Stimulated activated naive CD8-positive, alpha-beta T cell treated with anti-CD3 and anti-CD28 coated beads, Interleukin-15, Interleukin-2, amounts not matched to agents 100 U/mL and 50 U/mL, for 24 hours (primary cell): ENCODE measurements around the gene IL17F.

Source experiments
- ATAC-seq: fragments of 150-1000 bp; cut with Tn5 transposase; one replicate; pipeline ENCODE4 v1.10.0; 2021
- DNase-seq: peaks from one replicate; pipeline ENCODE4 v3.0.0; 2021

The IL17F gene

DNA sequence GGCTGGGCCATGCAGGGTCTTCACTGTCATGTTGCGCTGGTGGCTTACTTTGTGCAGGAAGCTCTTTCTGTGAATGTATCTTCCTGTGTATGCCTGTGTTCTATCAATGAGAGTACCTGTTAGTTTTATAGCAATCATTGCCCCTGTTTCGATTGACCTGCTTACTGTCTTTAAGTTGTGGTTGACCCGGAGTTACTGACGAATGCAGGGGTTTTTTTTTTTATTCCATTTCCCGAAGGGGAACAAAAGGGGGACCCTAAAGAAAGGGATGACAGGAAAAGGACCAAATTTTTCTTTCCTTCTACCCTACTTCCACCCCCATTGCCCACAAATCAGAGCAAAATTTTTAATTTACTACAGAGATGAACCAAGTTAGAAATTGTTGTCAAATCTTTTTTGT is at the start of gene IL17F:
TSS of gene IL17F (minus strand) at position 101 of the 400 bp plus-strand sequence. CDS start at position 30, 71 bp downstream.
- DNase-seq (no peak), ATAC-seq (no peak)

DNA sequence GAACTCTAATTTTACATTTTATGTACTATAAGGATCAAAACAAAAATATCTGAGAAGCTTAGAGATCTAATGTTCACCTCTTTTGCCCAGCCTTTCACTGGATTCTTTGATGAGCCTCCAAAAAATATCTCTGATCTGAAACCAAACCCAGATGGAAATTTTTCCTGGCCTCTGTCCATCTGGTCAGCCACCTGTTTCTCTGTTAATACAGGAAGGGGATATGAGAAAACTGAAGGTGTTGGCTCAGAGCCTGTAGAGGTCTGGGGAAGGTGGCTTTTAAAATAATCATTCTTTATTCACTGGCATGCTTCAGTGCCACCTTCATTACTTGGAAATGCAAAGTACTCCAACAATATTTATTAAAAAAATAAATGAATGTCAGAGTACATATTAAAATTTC is 48.8 kb upstream of the IL17F start:
- DNase-seq (no peak), ATAC-seq (no peak)

DNA sequence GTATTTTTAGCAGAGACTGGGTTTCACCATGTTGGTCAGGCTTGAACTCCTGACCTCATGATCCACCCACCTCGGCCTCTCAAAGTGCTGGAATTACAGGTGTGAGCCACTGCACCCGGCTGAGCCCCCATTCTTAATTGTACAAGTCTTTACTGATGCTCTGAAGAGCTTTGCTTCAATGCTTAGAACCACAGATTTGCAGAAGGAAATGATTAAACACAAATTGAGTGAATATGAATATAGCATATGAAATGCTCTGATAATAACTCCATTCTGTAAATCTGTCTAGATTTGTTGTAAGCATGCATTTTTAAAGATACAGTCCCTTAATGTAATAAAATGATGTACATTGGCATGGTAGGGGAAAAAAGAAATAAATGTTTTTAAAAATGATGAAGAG is 44.5 kb upstream of the IL17F start:
- DNase-seq (no peak), ATAC-seq (no peak)

DNA sequence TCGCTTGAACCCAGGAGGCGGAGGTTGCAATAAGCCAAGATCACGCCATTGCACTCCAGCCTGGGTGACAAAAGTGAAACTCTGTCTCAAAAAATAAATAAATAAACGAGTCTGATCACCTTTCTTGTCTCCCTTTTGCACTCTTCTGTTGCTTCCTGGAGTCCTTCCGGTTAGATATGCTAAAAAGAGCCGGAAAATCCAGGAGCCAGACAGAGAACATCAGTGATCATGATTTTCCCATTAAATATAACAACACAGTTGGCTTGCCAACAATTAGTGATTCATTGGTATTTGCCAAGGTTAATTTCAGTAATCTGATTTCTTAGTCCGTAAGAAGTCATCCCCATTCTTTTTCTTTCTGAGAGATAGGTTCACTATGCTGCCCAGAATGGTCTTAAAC is 43.9 kb upstream of the IL17F start:
- no peak for DNase-seq
- ATAC-seq, result no peak

DNA sequence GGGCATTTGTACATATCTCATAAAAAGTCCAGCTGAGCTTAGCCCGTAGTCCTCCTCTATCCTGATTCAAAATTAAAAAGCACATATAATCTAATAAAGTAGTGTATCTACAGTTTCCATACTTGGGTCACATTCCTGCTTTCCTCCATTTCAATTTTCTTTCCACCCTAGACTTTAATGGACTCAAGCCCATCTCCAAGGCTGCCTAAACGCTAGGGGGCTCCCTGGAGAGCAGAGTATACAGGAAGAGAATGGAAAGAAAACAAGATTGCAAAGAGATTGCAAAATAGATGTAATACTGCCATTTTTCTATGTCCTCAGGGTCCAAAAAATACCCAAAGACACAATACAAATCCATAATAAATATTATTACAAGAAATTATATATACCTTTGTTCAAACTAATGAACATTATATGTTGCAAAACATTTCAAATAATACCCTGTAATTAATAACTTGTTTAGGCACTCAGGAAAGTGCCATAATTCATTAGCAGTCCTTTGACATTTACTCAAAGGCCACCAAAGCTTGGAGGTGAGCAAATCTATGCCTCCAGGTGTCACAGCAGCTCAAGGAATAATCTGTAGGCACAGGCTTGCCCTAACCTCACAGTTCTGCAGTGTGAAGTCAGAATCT is 42.6 kb upstream of the IL17F start:
- no peak for ATAC-seq
- DNase-seq, result peak; percentile 82

DNA sequence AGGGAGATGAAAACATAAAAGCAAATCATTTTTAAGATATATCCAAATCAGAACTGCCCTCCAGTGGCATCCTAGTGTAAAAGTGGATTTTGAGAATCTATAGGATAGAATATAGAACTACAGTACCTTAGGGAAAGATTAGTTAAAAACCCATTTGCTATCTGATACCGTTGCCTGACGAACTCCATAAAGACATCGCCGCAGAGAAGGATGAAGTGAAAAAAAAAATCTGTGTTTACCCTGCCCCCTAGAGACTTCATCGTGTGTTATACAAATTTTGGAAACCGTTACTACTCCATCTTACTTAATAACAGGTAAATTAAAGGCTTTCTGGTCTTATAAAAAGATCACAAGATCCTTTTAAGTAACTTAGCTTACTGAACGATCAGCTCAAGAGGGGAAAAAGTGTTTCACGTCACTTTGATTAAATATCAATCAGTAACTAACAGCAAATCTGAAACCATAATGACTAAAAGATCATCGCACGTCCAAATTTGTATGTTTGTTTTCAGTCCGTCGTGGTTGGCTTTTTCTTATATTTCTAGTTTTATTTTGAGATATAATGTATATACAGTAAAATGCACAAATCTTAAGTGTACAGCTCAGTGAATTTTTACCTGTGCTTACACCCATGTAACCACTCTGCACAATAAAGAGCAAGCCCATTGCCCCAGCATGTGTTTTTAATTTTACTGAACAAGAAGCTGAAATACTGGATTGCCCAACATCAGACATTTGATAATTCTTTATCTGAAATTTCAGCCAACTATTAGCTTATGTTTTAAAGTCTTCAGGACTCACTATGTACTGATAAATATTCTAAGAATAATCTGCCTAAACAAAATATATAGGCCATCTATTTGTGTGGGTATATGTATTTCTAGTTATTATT is 41.1 kb upstream of the IL17F start:
- ATAC-seq (peak; percentile 11), DNase-seq (no peak)

DNA sequence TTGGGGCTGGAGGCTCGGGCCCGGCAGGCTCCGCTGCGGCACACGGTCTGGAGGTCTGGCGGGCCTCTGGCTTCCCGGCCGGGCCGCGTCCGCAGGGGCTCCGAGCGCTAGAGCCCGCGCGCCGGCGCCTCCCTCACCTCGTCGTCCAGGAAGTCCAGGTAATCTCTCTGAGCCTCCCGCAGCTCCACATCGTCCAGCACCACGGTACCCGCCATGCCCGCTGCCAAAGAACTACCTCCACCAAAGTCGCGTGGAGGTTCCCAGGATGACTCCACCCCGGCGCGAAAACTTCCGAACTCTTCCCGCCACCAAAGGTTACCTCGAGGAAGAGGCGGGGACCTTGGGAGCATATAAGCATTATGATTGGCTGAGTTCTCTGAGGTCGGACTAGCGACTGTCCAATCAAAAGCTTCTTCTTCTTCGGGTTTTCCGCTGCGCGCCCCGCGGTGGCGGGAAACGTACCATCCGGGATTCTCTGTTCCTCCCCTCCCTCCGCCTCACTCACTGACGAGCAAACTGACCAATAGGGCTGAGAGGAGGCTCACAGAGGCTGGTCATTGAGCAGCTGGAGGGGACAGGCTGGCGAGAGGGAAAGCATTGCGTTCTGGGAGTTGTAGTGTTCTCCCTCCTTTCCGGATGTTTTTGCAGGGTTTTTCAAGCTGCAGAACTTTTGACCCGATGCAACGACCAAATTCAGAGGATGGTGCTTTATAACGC is 40.3 kb upstream of the IL17F start, which contains the start of gene MCM3:
TSS of gene MCM3 (minus strand) at position 283 of the 717 bp plus-strand sequence. CDS start at position 215, 68 bp downstream.
- ATAC-seq (peak; percentile 98), DNase-seq (peak; percentile 94)

DNA sequence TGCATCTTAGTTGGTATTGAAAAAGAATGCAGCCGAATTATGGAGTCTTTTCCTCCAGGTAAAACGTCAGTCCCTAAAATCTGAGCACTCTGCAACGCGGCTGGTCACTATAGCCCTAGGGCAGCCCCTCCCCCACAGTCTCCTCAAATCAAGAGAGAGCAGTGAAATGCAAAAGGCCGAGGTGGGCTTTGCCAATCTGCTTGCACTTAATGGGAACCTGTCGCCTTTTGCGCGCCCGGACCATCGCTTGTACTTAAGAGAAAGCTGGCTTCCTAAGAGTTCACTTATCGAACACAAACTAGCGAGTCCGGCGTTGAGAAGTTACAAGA is 39.8 kb upstream of the IL17F start:
- DNase-seq (peak; percentile 75), ATAC-seq (no peak)

DNA sequence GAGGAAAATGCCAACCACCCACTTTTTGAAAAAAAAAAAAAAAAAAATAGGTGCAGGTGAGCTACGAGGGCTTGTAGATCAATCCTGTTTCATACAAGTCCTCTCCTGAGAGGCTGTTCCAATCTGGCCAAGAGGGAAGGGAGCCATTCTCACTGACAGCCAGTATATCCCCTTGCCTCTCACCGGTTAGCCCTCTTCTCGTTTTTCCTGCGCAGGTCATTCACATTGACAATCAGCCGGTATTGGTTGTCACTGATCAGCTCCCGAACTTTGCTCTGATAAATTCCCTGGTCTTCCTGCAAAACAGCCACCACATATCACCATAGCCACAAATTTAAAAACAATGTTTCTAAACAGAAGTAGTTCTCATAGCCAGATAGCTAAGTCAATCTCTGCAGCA is 38.8 kb upstream of the IL17F start:
- no peak for ATAC-seq

DNA sequence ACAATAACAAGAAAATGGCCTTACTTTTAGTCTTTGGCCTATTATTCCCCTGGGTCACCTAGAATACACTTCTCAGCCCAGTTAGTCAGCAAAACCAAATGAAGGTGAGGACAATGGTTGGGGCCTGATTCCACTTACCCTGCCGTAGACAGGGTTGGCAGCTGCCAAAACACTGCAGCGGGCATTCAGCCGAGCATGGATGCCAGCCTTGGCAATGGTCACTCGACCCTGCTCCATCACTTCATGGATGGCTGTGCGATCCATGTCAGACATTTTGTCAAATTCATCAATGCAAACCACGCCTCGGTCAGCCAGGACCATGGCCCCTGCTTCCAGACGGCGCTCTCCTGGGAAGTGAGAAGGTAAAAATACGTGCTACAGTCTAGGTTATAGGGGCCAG is 31.8 kb upstream of the IL17F start:
- no peak for DNase-seq
- no peak for ATAC-seq

More for the DNA sequence above, 38.8 kb upstream of the IL17F start:
- DNase-seq, result no peak

DNA sequence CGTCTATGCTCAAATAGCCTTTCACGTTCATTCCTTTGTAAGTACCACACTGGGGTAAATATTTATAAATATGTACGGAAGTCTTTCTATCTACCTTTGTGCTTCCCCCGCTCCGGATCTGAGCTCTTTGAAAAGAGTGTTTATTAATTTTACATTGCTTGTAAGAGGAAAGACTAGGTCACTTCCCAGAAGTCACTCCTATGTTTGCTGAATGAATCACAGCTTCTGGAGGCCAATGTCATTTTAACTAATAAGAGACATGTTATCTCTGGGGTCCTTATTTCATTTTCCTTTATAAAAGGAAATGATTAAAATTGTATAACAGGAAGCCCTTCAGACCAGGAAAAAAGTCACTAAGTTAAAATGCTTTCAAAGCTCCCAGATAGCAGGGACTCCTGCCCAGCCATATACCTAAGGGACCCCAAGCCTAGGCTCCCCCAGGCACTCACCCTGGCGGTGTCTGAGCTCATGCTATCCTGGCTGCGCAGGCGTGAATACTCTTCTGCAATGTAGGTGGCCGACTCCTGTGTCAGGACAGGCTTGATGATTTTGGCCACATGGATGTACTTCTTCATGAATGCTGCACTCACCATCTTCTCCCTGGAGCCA is 27.7 kb upstream of the IL17F start:
- DNase-seq (no peak), ATAC-seq (no peak)

DNA sequence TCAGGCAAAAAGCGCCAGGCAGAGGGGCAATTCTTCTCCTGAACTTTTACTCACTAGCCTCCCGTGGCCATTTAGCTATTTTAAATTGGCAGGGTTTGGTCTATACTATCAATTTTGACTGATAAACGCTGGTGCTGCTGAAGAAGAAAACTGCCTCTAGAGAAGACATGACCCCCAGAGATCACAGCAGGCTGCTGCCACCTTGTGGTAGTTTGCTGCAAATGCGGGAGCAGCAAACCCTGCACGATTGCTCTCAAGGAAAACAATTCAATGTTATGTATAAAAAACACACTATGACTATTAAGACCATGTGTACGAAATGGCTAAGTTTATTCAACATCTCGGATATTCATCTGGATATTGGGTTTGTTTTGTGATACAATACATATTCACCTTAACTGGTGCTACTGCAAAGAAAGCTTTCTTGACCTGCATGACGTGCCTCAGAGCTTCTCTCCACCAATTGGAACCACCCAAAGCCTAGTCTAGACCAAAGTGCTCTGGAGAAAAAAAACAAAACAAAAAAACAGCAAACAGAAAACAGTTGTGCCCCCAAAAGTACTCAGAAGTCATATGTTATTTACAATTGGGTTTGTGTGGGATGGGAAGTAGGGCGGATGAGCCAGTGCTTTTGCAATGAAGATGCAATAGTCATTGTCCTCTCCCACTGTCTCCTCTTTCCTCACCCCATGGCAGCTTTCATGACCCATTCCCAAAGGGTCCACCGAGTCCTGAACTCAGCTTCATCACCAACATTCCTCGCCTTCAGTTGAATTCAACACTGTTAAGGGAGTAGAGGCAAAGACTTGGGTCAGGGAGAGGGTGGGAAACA is 19.6 kb upstream of the IL17F start:
- ATAC-seq (peak; percentile 64), DNase-seq (peak; percentile 68)

DNA sequence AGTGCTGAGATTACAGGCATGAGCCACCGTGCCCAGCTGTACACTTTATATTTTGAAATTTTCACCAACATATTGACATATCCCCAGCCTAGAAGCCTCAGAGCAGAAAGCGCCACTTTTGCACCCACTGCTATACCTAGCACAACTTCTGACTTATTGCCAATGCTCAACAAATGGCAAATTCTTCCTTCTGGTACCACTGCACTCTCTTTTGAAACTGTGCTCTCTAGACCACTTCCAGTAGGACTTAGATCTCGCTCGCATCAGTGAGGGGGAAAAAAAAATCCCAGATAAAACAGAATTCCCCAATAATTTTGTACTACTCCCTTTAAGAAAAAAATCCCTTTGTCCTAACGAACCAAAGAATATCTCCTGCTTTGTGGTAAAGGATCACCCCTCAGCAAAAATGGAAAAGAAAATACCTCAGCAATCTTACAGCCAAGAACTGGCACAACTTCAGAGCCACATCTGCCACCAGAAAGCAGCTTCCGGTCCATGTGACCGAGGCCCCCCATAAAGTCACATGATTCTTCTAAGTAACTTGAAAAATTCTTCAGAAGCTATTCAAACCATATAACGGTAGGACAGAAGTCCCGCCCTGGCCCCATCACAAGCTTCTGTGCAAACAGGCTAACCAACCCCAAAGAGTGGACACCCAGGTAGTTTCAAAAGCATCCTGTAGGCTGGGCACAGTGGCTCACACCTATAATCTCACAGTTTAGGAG is 18.5 kb upstream of the IL17F start:
- ATAC-seq (no peak), DNase-seq (no peak)

DNA sequence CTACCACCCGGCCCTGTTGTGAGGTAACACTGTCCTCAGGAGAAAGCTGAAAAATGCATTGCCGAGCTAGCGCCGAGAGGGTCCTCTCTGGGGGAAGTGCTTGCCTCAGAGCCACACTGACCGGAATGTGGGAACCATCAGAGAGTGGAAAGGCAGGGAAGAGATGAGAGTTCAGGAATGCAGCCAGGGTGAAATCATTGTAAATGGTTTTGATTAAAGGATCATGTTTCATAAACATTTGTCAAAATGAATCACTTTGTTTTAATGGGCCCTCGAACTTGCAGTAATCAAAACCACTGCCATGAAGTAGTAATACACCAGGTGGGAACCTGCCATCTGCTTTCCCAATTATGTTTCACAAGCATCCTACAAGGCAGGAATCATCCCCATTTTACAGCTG is 16.9 kb upstream of the IL17F start:
- DNase-seq, result no peak
- no peak for ATAC-seq

DNA sequence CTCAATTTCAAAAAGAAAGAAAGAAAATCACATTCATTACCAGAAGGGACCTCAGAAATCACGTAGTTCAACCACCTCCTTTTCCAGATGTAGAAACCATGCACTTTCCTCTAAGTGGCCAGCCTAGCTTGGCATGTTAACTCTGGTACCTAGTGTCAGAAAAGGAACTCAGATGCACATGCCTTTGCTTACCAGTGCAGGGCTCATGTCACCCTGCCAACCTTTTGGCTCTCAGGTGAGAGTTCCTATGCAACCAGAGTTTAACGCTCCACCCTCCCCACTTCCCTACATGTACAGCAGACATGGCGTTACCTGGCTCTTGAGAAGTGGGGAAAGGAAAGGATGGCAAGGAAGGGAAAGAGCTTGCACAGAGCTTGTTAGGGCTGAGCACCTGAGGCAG is 16.3 kb upstream of the IL17F start:
- ATAC-seq, result no peak
- no peak for DNase-seq

DNA sequence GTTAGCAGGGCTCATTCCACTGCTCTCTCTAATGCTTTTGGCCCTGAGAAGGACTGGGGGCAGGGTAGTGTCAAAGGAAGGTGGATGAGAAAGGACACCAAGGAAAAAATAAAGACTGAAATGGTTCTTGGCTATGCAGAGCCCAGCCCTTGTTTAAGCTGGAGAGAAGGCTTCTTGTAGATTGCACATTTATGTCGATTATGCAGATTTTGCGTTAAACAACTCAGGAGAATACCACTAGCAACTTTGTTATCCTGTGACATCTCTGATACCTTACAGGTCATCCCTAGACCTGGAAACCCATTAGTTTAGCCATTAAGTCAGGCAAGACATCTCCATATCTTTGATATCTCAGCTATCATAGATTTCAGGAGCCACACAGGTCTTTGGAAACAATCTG is 11.1 kb upstream of the IL17F start:
- ATAC-seq (no peak), DNase-seq (no peak)

DNA sequence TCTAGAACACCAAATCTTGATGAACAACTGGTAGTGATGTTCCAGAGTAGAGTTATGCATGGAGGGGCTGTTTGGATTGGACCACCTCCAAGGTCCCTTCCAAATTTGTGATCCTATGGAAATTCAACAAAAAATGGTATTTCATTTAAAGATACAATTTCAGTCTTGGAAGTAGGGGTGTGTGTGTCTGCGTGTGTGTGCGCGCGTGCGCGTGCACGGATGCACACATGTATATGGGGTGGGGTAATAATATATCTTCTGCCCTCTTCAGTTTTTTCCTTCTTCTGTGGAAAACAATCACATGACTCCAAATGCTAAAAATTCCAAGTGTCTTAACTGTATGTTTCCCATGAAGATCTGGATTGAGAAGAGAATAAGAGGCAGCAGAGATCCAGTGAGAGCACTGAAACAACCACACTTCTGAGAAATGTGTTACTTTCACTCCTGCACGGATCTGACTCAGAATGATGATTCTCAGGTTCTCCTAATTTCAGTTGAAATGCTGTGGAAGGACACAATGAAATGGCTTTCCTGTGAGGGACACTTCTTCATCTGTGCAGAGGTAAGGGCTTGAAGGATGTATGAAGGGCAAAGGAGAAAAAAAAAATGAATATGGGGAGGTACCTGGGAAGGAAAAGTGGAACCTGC is 10.6 kb upstream of the IL17F start:
- DNase-seq (no peak), ATAC-seq (peak; percentile 74)

DNA sequence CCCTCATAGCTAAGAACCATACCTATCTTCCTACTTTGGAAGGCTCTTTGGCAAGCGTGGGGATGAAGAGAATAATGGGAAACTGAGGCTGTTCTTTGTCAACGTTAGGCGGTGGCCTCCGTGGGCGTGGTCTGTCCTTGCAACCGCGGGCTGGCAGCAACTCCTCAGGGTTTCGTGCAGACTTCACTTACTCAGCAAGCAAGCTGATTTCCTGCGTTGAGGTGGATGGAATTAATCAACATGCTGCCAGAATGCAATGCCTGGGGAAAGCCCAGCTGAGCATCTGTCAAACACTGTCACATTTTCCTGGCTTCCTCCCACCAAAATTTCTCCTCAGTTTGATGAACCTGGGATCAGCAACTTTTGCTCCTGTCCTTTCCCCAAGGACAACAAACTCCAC is 9.2 kb upstream of the IL17F start:
- ATAC-seq, result peak; percentile 55
- DNase-seq, result peak; percentile 58

DNA sequence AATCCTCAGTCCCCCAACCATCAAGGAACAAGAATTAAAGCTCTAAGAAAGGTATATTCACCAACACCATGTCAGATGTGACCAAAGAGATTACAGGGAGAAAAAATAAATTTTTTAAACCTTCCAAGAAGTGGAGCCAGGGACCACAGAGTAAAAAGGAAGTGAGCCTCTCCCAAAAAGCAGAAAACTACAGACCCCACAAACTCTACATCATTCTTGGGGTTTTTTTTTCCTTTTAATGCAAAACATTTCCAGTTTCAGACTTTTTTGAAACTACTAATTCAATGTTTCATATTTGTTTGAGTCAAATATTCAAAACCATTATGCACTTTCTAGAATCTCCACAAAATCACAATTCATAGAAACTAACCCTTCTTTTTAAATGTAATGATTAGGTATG is 6.8 kb upstream of the IL17F start:
- DNase-seq (no peak), ATAC-seq (no peak)

DNA sequence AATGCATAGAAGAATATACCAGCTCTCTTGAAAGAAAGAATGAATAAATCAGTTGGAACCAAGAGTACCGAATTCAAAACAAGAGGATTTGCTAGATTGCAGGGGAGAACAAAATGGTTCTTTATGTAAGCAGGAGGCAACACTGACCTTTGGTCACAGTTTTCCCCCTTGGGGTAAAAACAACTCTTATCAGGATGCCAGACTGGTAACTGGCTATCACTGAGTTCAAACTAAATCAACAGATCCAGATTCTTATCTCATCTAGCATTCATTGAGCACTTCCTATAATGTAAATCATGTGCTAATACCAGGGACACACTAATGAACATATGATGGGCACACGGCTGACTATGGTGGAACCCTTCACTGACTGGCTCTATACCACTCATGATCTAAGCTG is 4.8 kb upstream of the IL17F start:
- no peak for DNase-seq
- peak; percentile 21 for ATAC-seq

DNA sequence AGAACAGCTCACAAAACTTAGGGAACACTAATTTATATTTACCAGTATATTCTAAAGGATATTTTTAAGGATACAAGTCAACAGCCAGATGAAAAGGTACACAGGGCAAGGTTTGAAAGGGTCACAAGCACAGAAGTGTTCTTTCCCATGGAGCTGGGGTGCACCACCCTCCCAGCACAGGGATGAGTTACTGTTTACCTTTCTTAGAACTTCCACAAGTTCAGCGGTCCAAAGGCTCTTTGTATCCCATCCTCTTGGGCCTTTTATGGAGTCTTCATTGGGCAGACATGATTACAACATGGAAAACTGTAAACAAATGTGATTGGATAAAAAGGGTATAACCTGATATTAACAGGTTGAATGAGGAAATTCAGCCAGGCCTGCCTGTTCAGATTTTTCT is 1.1 kb upstream of the IL17F start:
- no peak for ATAC-seq

More for the DNA sequence above, 1.1 kb upstream of the IL17F start:
- DNase-seq, result no peak
